NT2/D1 (cell line): ENCODE data around the gene CSNK1D.

Experiments used
- DNase-seq: peaks from one replicate; pipeline ENCODE4 v3.0.0-alpha.2; 2011; ENCODE audit warnings: low read depth, low spot score
- H3K27me3 ChIP-seq: 2 replicates; pipeline ENCODE4 v1.6.0; 2011; ENCODE audit warnings: mild to moderate bottlenecking; ENCODE audit not compliant: insufficient read length, insufficient read depth
- H3K36me3 ChIP-seq: 2 replicates; pipeline ENCODE4 v1.6.1; 2011; ENCODE audit warnings: mild to moderate bottlenecking, low read length, mixed read lengths; ENCODE audit not compliant: insufficient read depth, insufficient read length
- H3K4me1 ChIP-seq: 2 replicates; pipeline ENCODE4 v1.5.1; 2011; ENCODE audit not compliant: insufficient read depth, insufficient read length
- H3K4me3 ChIP-seq: 2 replicates; pipeline ENCODE4 v1.5.1; 2011; ENCODE audit warnings: low read depth; ENCODE audit not compliant: insufficient read length
- H3K9ac ChIP-seq: 2 replicates; pipeline ENCODE4 v1.6.0; 2011; ENCODE audit warnings: low read depth; ENCODE audit not compliant: insufficient read length
- H3K9me3 ChIP-seq: 2 replicates; pipeline ENCODE4 v1.5.1; 2011; ENCODE audit warnings: mild to moderate bottlenecking, low read length; ENCODE audit not compliant: insufficient read depth
- SUZ12 ChIP-seq: IDR thresholded peaks from 2 replicates; pipeline ENCODE4 v1.6.1; 2011; ENCODE audit not compliant: insufficient read length, insufficient read depth; ENCODE audit errors: extremely low read depth
- YY1 ChIP-seq: IDR thresholded peaks from 2 replicates; pipeline ENCODE4 v1.6.1; 2011; ENCODE audit not compliant: insufficient read length, insufficient read depth
- ZNF274 ChIP-seq: IDR thresholded peaks from 2 replicates; pipeline ENCODE4 v1.6.1; 2011; ENCODE audit warnings: mild to moderate bottlenecking, low read depth, low read length

Gene CSNK1D

GRCh38 chr17:82272495-82273326 is 789 bp downstream of the CSNK1D start:
- DNase-seq: no peak
- Histone ChIP-seq H3K4me3 (peak overlapping the region; percentile 81), H3K36me3 (peaks cover 47% of the 10 kb centered on the region), H3K4me1 (peaks cover 35% of the 10 kb centered on the region), H3K9me3 (no peaks in the 10 kb centered on the region), H3K9ac (peak overlapping the region; percentile 87), H3K27me3 (no peaks in the 10 kb centered on the region)
- TF ChIP-seq YY1 (no peak), ZNF274 (no peak), SUZ12 (no peak)

GRCh38 chr17:82271401-82271800 is 2.1 kb downstream of the CSNK1D start:
- no peaks in the 10 kb centered on the region for H3K27me3 ChIP-seq
- H3K9me3 ChIP-seq: no peaks in the 10 kb centered on the region
- no peak for DNase-seq
- TF ChIP-seq YY1 (no peak), ZNF274 (no peak), SUZ12 (no peak)
- peak overlapping the region; percentile 39 for H3K9ac ChIP-seq
- H3K4me3 ChIP-seq: no peak overlapping the region
- peaks cover 28% of the 10 kb centered on the region for H3K4me1 ChIP-seq
- peaks cover 58% of the 10 kb centered on the region for H3K36me3 ChIP-seq

GRCh38 chr17:82270651-82271050 is 2.8 kb downstream of the CSNK1D start:
- peaks cover 66% of the 10 kb centered on the region for H3K36me3 ChIP-seq
- H3K9ac ChIP-seq: no peak overlapping the region
- no peaks in the 10 kb centered on the region for H3K9me3 ChIP-seq
- no peak overlapping the region for H3K4me3 ChIP-seq
- no peak for DNase-seq
- H3K27me3 ChIP-seq: no peaks in the 10 kb centered on the region
- TF ChIP-seq ZNF274: no peak
- no peak for TF ChIP-seq SUZ12
- no peak for TF ChIP-seq YY1
- peaks cover 28% of the 10 kb centered on the region for H3K4me1 ChIP-seq

- H3K4me3 ChIP-seq: no peak overlapping the region
- no peak overlapping the region for H3K9ac ChIP-seq
- no peaks in the 10 kb centered on the region for H3K27me3 ChIP-seq
- no peaks in the 10 kb centered on the region for H3K9me3 ChIP-seq
- peaks cover 28% of the 10 kb centered on the region for H3K4me1 ChIP-seq
- no peak for DNase-seq
- H3K36me3 ChIP-seq: peaks cover 72% of the 10 kb centered on the region
- TF ChIP-seq SUZ12 (no peak), ZNF274 (no peak), YY1 (no peak)
Measured at GRCh38 chr17:82269882-82270500, 3.5 kb downstream of the CSNK1D start.

GRCh38 chr17:82269138-82269881 is 4.2 kb downstream of the CSNK1D start:
- H3K4me1 ChIP-seq: peaks cover 28% of the 10 kb centered on the region
- H3K9me3 ChIP-seq: no peaks in the 10 kb centered on the region
- peaks cover 78% of the 10 kb centered on the region for H3K36me3 ChIP-seq
- TF ChIP-seq ZNF274 (no peak), SUZ12 (no peak), YY1 (no peak)
- no peaks in the 10 kb centered on the region for H3K27me3 ChIP-seq
- no peak overlapping the region for H3K9ac ChIP-seq
- H3K4me3 ChIP-seq: no peak overlapping the region
- no peak for DNase-seq

- Histone ChIP-seq H3K9ac (no peak overlapping the region), H3K27me3 (no peaks in the 10 kb centered on the region), H3K4me1 (peaks cover 25% of the 10 kb centered on the region), H3K4me3 (no peak overlapping the region), H3K36me3 (peaks cover 94% of the 10 kb centered on the region), H3K9me3 (no peaks in the 10 kb centered on the region)
- no peak for DNase-seq
- TF ChIP-seq ZNF274: no peak
- TF ChIP-seq SUZ12: no peak
- no peak for TF ChIP-seq YY1
Measured at GRCh38 chr17:82267575-82268379, 5.7 kb downstream of the CSNK1D start.
